Activated CD8-positive, alpha-beta memory T cell treated with anti-CD3 and anti-CD28 coated beads, Interleukin-2, amount 10 ng/mL, durations not matched to agents 7 days and 5 days (primary cell): ENCODE results near the gene ARL8A. TPM values are rescaled to one million over a fixed set of nuclear protein-coding genes. Genes with fewer than 3 reads are reported as not detected.

ENCODE experiments used
- ATAC-seq: fragments of 150-1000 bp; cut with Tn5 transposase; one replicate; pipeline ENCODE4 v1.10.0; 2021; ENCODE audit warnings: moderate library complexity
- CTCF ChIA-PET: fragments of 350-600 bp; sonication (Branson Sonifier 250); formaldehyde crosslinking; loops from one replicate; lab custom pipeline; 2021; ENCODE audit warnings: antibody characterized with exemption; lab: Charles Lee
- DNase-seq: peaks from one replicate; pipeline ENCODE4 v3.0.0-alpha.2; 2020
- H3K27ac Mint-ChIP-seq: one replicate; pipeline ENCODE4 v1.8.0; 2021; ENCODE audit warnings: mild to moderate bottlenecking, mixed read lengths
- H3K27me3 Mint-ChIP-seq: one replicate; pipeline ENCODE4 v1.8.0; 2021; ENCODE audit warnings: mixed read lengths
- H3K36me3 Mint-ChIP-seq: one replicate; pipeline ENCODE4 v1.8.0; 2021; ENCODE audit warnings: mild to moderate bottlenecking, mixed read lengths
- H3K4me1 Mint-ChIP-seq: one replicate; pipeline ENCODE4 v1.8.0; 2021; ENCODE audit warnings: mixed read lengths
- H3K4me3 Mint-ChIP-seq: one replicate; pipeline ENCODE4 v1.8.0; 2021; ENCODE audit warnings: mild to moderate bottlenecking, moderate library complexity, mixed read lengths
- H3K9me3 Mint-ChIP-seq: one replicate; pipeline ENCODE4 v1.8.0; 2022; ENCODE audit warnings: low read depth, mixed read lengths
- total RNA-seq, 2 experiments: library from RNA; stranded (reverse); gene quantifications; one replicate each; pipeline ENCODE4 v1.2.3, GENCODE V29; 2021

The ARL8A gene
- total RNA-seq, 2 experiments from 2014 or later: 50.0 to 68.9 TPM

DNA sequence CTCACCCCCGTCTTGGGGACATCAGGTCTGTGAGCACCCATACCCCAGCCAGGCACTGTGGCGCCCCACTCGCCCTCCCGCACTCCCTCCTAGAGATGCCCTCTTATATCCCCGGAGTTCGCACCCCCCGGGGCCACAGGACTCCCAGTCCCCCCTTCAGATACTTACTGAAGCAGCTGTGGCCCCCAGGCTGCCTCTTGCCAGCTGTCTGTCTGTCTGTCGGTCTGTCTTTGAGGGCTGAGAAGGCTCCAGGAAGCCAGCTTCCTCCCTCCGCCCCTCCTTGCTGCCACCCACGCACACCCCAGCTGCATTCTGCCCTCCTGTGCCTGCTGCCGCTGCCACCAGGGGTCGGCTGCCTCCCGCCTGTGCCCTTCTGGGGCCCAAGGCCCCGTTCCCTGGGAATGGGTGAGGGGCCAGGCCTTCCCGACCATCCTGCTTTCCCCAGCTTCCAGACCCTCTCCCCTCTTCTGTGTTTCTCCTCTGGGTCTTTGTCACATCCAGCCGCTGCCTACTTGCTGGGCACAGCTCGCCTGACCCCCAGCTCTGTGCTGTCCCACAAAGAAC is 15.9 kb upstream of the ARL8A start, which contains the start of gene PTPN7:
PTPN7 (minus strand) TSS at position 226 of the 564 bp plus-strand sequence. CDS start 1,200 bp downstream, outside the sequence.
- ATAC-seq: peak; percentile 38
- CTCF ChIA-PET: interaction anchor here (1.0 to 6.2 kb wide), 12 partner anchors 11 to 331 kb away, joined by 3 to 32 read pairs (median 5); partner anchors contain the start of genes RNPEP and TIMM17A

GRCh38 chr1:202159534-202160371 is 15.2 kb upstream of the ARL8A start:
- Mint-ChIP-seq H3K27ac (peak overlapping the region; percentile 99), H3K4me1 (peaks cover 75% of the 10 kb centered on the region), H3K27me3 (no peaks in the 10 kb centered on the region), H3K9me3 (no peaks in the 10 kb centered on the region), H3K36me3 (peaks cover 41% of the 10 kb centered on the region), H3K4me3 (peak overlapping the region; percentile 98)
- CTCF ChIA-PET: interaction anchor here (0.6 to 6.2 kb wide), 14 partner anchors 11 to 330 kb away, joined by 3 to 32 read pairs (median 4); partner anchors contain the start of genes RNPEP and TIMM17A
- peak; percentile 29 for ATAC-seq
- DNase-seq: peak; percentile 87

More for the DNA sequence above, 15.9 kb upstream of the ARL8A start, which contains the start of gene PTPN7:
- Mint-ChIP-seq H3K4me3 (peak within 1 kb of the TSS; percentile 98), H3K27ac (peak within 1 kb of the TSS; percentile 99), H3K36me3 (peaks cover 34% of the 10 kb centered on the region), H3K4me1 (peaks cover 76% of the 10 kb centered on the region), H3K27me3 (no peaks in the 10 kb centered on the region), H3K9me3 (no peaks in the 10 kb centered on the region)
- DNase-seq: peak; percentile 87

GRCh38 chr1:202158810-202159533 is 14.4 kb upstream of the ARL8A start:
- Mint-ChIP-seq H3K36me3 (peaks cover 49% of the 10 kb centered on the region), H3K9me3 (no peaks in the 10 kb centered on the region), H3K27me3 (no peaks in the 10 kb centered on the region), H3K27ac (peak overlapping the region; percentile 99), H3K4me1 (peaks cover 71% of the 10 kb centered on the region), H3K4me3 (peak overlapping the region; percentile 98)
- DNase-seq (peak; percentile 77), ATAC-seq (peak; percentile 20)
- CTCF ChIA-PET: interaction anchor here (0.7 to 6.2 kb wide), 7 partner anchors 12 to 329 kb away, joined by 3 to 32 read pairs (median 3); no protein-coding TSS in a partner anchor

GRCh38 chr1:202157945-202158344 is 13.4 kb upstream of the ARL8A start:
- DNase-seq: no peak
- Mint-ChIP-seq H3K27me3 (no peaks in the 10 kb centered on the region), H3K27ac (peak overlapping the region; percentile 99), H3K36me3 (peaks cover 57% of the 10 kb centered on the region), H3K4me3 (peak overlapping the region; percentile 98), H3K4me1 (peaks cover 67% of the 10 kb centered on the region), H3K9me3 (no peaks in the 10 kb centered on the region)
- CTCF ChIA-PET: interaction anchor here (5.6 kb wide), 1 partner anchor 26 kb away, joined by 32 read pairs; no protein-coding TSS in a partner anchor
- no peak for ATAC-seq

GRCh38 chr1:202156590-202156989 is 12.1 kb upstream of the ARL8A start:
- peak overlapping the region; percentile 21 for H3K4me3 Mint-ChIP-seq

GRCh38 chr1:202155478-202156021 is 11.0 kb upstream of the ARL8A start:
- Mint-ChIP-seq H3K9me3 (no peaks in the 10 kb centered on the region), H3K36me3 (peaks cover 74% of the 10 kb centered on the region), H3K4me3 (no peak overlapping the region), H3K27me3 (no peaks in the 10 kb centered on the region), H3K4me1 (peaks cover 60% of the 10 kb centered on the region), H3K27ac (no peak overlapping the region)
- ATAC-seq: no peak
- CTCF ChIA-PET: interaction anchor here (1.0 to 5.6 kb wide), 16 partner anchors 9 to 160 kb away, joined by 3 to 32 read pairs (median 8); partner anchors contain the start of genes ARL8A and LGR6
- no peak for DNase-seq

More at GRCh38 chr1:202156590-202156989, 12.1 kb upstream of the ARL8A start:
- no peak for ATAC-seq
- no peaks in the 10 kb centered on the region for H3K9me3 Mint-ChIP-seq
- DNase-seq: no peak
- H3K4me1 Mint-ChIP-seq: peaks cover 58% of the 10 kb centered on the region
- CTCF ChIA-PET: interaction anchor here (1.4 to 5.6 kb wide), 8 partner anchors 10 to 36 kb away, joined by 3 to 32 read pairs (median 23); partner anchors contain the start of gene LGR6
- H3K27ac Mint-ChIP-seq: no peak overlapping the region
- H3K27me3 Mint-ChIP-seq: no peaks in the 10 kb centered on the region
- peaks cover 65% of the 10 kb centered on the region for H3K36me3 Mint-ChIP-seq

DNA sequence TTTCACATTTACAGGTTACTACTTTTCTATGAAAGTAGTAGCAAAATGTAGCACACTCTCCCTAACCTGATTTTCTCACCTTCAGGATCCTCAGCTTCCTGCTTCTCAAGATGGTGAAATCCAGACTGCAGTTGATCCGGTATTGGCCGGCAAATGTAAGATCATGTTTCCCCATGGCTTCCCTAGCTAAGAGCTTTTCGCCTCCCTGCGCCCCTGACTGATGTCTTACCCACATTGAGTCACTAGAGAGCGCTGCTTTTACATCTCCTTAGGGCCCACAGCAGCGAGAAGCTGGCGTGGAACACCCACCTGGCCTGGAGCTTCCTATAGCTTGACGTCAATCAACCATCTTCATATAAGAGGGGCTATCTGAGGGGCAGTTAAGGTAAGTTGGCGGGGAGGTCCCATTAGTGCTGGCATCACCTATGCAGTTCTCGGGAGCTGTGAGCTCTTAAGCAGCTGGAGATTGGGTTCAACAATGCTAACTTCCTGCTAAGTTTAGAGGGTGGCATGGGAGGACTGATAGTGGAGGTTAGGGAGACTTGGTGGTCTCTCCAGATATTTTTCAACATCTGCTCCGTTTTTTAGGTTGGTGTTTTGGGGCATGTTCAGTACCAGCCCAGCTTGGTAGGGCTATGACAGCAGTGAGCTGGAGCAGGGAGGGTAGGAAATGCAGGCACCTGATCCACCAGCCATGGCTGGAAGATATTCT is 10.4 kb upstream of the ARL8A start:
- ATAC-seq: peak; percentile 49
- no peak overlapping the region for H3K4me3 Mint-ChIP-seq

DNA sequence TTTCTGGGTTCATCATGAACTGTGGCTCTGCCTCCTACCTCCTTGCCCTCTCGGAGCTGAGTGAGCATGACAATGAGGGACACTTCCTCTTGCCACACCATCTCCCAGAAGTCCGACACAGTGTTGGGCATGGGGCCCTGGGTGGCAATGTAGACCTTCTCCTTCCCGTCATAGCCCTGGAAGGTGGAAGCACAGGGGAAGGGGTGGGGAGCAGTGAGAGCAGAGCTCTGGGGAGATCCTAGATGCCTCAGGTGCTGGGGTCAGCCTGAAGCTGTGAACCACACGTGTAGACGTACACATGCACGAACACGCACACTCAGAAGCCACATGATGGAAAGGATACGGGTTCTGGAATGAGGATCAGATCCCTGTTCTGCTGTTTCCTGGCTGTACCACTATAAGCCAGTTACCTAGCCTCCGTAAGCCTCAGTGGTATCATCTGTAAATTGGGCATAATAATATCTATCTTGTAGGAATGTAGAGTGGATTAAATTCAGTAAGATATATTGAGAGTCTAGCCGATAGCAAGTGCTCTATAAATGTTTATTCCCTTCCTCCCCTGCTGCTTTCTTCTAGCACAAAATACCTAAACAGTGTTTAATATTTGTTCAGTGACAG is 9.7 kb upstream of the ARL8A start:
- ATAC-seq (no peak), DNase-seq (no peak)
- Mint-ChIP-seq H3K27ac (peak overlapping the region; percentile 8), H3K9me3 (no peaks in the 10 kb centered on the region), H3K36me3 (peaks cover 76% of the 10 kb centered on the region), H3K4me3 (no peak overlapping the region), H3K27me3 (no peaks in the 10 kb centered on the region), H3K4me1 (peaks cover 60% of the 10 kb centered on the region)
- CTCF ChIA-PET: interaction anchor here (0.6 to 5.6 kb wide), 18 partner anchors 8 to 162 kb away, joined by 3 to 32 read pairs (median 8); partner anchors contain the start of genes ARL8A and LGR6

More for the DNA sequence above, 10.4 kb upstream of the ARL8A start:
- H3K4me1 Mint-ChIP-seq: peaks cover 62% of the 10 kb centered on the region
- no peaks in the 10 kb centered on the region for H3K27me3 Mint-ChIP-seq
- DNase-seq: peak; percentile 74
- peak overlapping the region; percentile 8 for H3K27ac Mint-ChIP-seq
- CTCF ChIA-PET: interaction anchor here (0.6 to 5.6 kb wide), 18 partner anchors 9 to 161 kb away, joined by 3 to 32 read pairs (median 8); partner anchors contain the start of genes ARL8A and LGR6
- H3K36me3 Mint-ChIP-seq: peaks cover 77% of the 10 kb centered on the region
- no peaks in the 10 kb centered on the region for H3K9me3 Mint-ChIP-seq

- DNase-seq: no peak
- no peak overlapping the region for H3K27ac Mint-ChIP-seq
- CTCF ChIA-PET: interaction anchor here (0.6 to 5.6 kb wide), 3 partner anchors 18 to 112 kb away, joined by 3 to 32 read pairs (median 26); no protein-coding TSS in a partner anchor
- H3K4me3 Mint-ChIP-seq: no peak overlapping the region
- H3K36me3 Mint-ChIP-seq: peaks cover 76% of the 10 kb centered on the region
- ATAC-seq: no peak
- H3K4me1 Mint-ChIP-seq: peaks cover 54% of the 10 kb centered on the region
- no peaks in the 10 kb centered on the region for H3K9me3 Mint-ChIP-seq
- no peaks in the 10 kb centered on the region for H3K27me3 Mint-ChIP-seq
These were observed 8.7 kb upstream of the ARL8A start for GRCh38 chr1:202153284-202153683.

GRCh38 chr1:202152399-202152798 is 7.9 kb upstream of the ARL8A start:
- no peak for DNase-seq
- H3K4me1 Mint-ChIP-seq: peaks cover 49% of the 10 kb centered on the region
- no peak for ATAC-seq
- no peak overlapping the region for H3K27ac Mint-ChIP-seq
- CTCF ChIA-PET: interaction anchor here (0.6 to 5.6 kb wide), 2 partner anchors 32 to 113 kb away, joined by 3 to 32 read pairs; no protein-coding TSS in a partner anchor
- no peak overlapping the region for H3K4me3 Mint-ChIP-seq
- H3K27me3 Mint-ChIP-seq: no peaks in the 10 kb centered on the region
- H3K9me3 Mint-ChIP-seq: no peaks in the 10 kb centered on the region
- H3K36me3 Mint-ChIP-seq: peaks cover 75% of the 10 kb centered on the region

- DNase-seq (no peak), ATAC-seq (no peak)
- Mint-ChIP-seq H3K27me3 (no peaks in the 10 kb centered on the region), H3K36me3 (peaks cover 65% of the 10 kb centered on the region), H3K4me3 (no peak overlapping the region), H3K27ac (peak overlapping the region; percentile 1), H3K9me3 (no peaks in the 10 kb centered on the region), H3K4me1 (peaks cover 41% of the 10 kb centered on the region)
- CTCF ChIA-PET: interaction anchor here (1.0 kb wide), 1 partner anchor 42 kb away, joined by 4 read pairs; no protein-coding TSS in a partner anchor
These were observed 6.5 kb upstream of the ARL8A start for GRCh38 chr1:202151045-202151444.
